ENCODE data around the gene DNAI2.

DNAI2 gene

GRCh38 chr17:74351552-74352210, 77.6 kb downstream of the DNAI2 start:
- no peak overlapping the region for H3K27ac ChIP-seq
- TF ChIP-seq, protein P1, sequence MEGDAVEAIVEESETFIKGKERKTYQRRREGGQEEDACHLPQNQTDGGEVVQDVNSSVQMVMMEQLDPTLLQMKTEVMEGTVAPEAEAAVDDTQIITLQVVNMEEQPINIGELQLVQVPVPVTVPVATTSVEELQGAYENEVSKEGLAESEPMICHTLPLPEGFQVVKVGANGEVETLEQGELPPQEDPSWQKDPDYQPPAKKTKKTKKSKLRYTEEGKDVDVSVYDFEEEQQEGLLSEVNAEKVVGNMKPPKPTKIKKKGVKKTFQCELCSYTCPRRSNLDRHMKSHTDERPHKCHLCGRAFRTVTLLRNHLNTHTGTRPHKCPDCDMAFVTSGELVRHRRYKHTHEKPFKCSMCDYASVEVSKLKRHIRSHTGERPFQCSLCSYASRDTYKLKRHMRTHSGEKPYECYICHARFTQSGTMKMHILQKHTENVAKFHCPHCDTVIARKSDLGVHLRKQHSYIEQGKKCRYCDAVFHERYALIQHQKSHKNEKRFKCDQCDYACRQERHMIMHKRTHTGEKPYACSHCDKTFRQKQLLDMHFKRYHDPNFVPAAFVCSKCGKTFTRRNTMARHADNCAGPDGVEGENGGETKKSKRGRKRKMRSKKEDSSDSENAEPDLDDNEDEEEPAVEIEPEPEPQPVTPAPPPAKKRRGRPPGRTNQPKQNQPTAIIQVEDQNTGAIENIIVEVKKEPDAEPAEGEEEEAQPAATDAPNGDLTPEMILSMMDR (conservative IDR thresholded peaks at IDR 0.05): no peak
- no peak for TF ChIP-seq ZFX (IDR thresholded peaks at IDR 0.05)

DNA sequence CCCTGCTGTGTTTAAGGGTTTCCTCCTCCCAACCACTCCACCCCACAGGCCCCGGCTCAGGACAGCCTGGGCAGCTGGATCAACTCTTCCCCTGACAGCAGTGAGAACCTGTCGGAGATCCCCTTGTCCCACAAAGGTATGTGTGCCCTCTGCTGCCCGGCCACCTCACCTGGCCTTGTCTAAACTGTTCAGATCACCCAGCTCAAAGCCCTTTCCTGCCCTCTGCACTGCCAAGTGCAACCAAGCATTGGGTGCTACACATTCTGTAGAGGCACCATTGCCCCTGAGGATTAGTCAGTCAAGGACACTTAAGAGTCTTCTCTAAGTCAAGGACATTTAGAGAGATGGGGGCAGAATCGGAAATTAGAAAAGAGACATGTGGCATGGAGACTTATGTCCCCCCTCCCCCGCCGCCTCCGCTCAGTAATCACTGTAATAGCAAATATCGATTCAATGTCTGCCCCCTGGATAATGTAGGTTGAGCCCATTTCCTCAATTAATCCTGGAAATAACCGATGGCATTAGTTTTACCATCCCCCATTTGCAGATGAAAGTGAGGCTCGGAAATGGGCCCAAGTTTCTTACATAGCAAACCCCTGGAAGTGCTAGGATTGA, 79.5 kb downstream of the DNAI2 start:
- TF ChIP-seq, protein P1 (conservative IDR thresholded peaks at IDR 0.05): no peak
- TF ChIP-seq ZFX (IDR thresholded peaks at IDR 0.05): no peak

GRCh38 chr17:74354123-74354522, 80.1 kb downstream of the DNAI2 start:
- H3K27ac ChIP-seq: no peak overlapping the region
- no peak for TF ChIP-seq ZFX (IDR thresholded peaks at IDR 0.05)
- TF ChIP-seq, protein P1 (conservative IDR thresholded peaks at IDR 0.05): peak; percentile 88

More for the DNA sequence above, 79.5 kb downstream of the DNAI2 start:
- no peak overlapping the region for H3K27ac ChIP-seq

DNA sequence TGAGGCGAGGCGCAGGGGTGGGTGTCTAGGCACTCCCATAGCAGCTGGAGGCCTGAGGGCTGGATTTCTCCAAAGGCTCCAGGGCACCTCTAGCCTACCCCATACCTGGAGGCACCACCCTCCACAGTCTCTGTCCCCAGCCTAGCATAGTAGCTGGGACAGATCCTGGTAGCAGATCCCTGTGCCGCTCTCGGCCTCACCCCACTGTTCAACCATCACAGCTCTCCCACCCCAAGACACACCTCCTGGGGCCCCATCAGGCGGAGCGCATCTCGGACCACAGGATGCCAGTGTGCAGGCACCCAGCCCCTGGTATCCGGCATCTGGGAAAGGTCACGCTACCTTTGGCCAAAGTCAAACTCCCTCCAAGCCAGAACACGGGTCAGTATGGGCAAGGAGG, 80.5 kb downstream of the DNAI2 start:
- no peak overlapping the region for H3K27ac ChIP-seq
- TF ChIP-seq, protein P1 (conservative IDR thresholded peaks at IDR 0.05): no peak
- TF ChIP-seq ZFX (IDR thresholded peaks at IDR 0.05): no peak

DNA sequence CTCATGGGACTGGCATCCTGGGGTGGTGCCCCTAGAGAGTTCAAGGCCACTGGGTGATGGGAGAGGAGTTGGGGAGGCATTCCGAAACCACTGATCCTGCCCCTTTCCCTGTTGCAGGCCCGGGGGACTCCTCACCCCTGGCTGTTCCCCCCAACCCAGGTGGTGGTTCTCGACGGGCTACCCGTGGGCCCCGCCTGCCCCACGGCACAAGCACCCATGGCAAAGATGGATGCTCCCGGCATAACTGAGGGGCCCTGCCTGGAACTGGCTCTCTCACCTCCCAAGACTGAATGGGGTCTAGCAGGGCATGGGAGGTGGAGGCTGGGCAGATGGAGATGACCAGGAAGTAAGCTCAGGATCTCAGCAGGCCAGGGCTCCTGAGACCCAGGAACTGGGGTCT, 81.0 kb downstream of the DNAI2 start:
- no peak for TF ChIP-seq ZFX (IDR thresholded peaks at IDR 0.05)
- TF ChIP-seq, protein P1 (conservative IDR thresholded peaks at IDR 0.05): no peak
- no peak overlapping the region for H3K27ac ChIP-seq

DNA sequence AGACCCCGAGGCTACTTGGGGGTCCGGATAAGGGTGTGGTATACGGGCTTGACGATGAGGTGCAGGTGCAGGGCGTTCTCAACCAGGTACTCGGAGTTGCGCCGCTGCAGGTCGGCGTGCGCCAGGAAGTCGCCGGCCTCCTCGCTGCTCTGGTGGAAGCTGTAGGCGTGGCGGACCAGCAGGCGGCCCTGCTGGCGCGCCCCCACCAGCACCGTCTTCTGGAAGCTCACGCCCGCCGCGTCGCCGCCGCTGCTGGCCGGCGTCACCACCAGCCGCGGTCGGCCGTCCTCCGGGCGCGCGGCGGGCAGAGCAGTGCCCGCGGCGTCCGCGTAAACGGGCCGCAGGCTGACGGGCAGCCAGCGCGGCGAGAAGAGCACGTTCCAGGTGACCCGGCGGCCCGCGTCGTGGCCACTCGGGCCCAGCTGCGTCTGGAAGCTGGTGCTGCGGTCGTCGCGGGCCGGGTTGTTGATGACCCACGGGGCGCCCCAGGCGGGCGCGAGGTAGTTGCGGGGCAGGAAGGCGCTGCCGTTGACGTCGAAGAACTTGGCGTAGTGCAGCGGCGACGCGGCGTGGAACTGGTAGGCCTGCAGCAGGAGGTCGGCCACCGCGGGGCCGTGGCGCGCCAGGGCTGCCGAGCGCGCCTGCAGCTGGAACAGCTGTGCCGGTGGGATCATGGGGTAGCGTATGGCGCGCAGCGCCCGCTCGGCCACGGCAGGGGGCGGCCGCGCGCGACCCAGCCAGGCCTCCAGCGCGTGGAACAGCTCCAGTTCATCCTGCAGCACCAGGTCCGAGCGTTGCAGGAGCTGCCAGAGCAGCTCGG, 82.8 kb downstream of the DNAI2 start:
- TF ChIP-seq, protein P1 (conservative IDR thresholded peaks at IDR 0.05): peak; percentile 12; the same call in 1 of the 2 replicates
- no peak for TF ChIP-seq ZFX (IDR thresholded peaks at IDR 0.05)
- H3K27ac ChIP-seq: no peak overlapping the region

DNA sequence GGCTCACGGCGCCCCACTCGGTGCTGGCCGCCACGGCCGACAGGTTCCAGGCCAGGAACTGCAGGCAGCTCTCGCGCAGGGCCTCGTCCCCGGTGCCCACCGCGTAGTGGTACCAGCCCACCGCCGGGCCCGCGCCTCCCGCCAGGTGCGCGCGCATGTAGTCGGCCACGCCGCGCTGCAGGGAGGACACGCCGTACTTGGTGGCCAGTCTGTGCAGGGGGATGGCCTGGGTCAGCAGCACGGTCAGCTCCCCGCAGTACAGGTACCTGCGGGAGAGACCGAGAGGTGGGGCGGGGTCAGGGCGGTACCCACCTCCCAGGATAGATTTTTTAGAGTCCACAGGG, 83.4 kb downstream of the DNAI2 start:
- TF ChIP-seq, protein P1 (conservative IDR thresholded peaks at IDR 0.05): no peak
- TF ChIP-seq ZFX (IDR thresholded peaks at IDR 0.05): no peak
- no peak overlapping the region for H3K27ac ChIP-seq

Data from C4-2B (cell line).